K562 (cell line): ENCODE results near the gene DOK3. TPM values are rescaled to one million over a fixed set of nuclear protein-coding genes. Genes with fewer than 3 reads are reported as not detected.

Experiments
- AFF4 ChIP-seq: sonication (generic); formaldehyde crosslinking; IDR thresholded peaks from 2 replicates; pipeline ENCODE4 v1.8.0; 2023; ENCODE audit warnings: mild to moderate bottlenecking, missing genetic modification reagents
- ARID1B ChIP-seq: fragments of 450-650 bp; IDR thresholded peaks from 2 replicates; pipeline ENCODE4 v1.6.1; 2016; ENCODE audit warnings: antibody characterized with exemption, mild to moderate bottlenecking, inconsistent platforms
- CREB5 ChIP-seq: fragments of 250-450 bp; sonication (Bioruptor Pico); IDR thresholded peaks from 2 replicates; pipeline ENCODE4 v1.5.0; 2020; ENCODE audit warnings: mild to moderate bottlenecking
- CREM ChIP-seq: IDR thresholded peaks from 2 replicates; pipeline ENCODE4 v1.6.1; 2014; ENCODE audit warnings: antibody characterized with exemption, low read depth
- CXXC5 ChIP-seq: fragments of 250-450 bp; sonication (Bioruptor Pico); IDR thresholded peaks from 2 replicates; pipeline ENCODE4 v1.8.0; 2022; ENCODE audit warnings: inconsistent platforms, mild to moderate bottlenecking, moderate library complexity
- ETV1 ChIP-seq: fragments of 450-650 bp; conservative IDR thresholded peaks from 2 replicates; pipeline ENCODE4 v1.6.1; 2016; ENCODE audit warnings: missing genetic modification characterization, control low read depth, low read depth, missing compliant biosample characterization
- HDAC3 ChIP-seq: fragments of 450-650 bp; IDR thresholded peaks from 2 replicates; pipeline ENCODE4 v1.6.1; 2018; ENCODE audit warnings: borderline replicate concordance, mild to moderate bottlenecking, moderate library complexity; ENCODE audit not compliant: partially characterized antibody
- ILF3 ChIP-seq: fragments of 450-650 bp; IDR thresholded peaks from 2 replicates; pipeline ENCODE4 v1.6.1; 2018; ENCODE audit warnings: antibody characterized with exemption, mild to moderate bottlenecking, moderate library complexity, borderline replicate concordance
- MTA3 ChIP-seq: fragments of 450-650 bp; formaldehyde crosslinking; IDR thresholded peaks from 2 replicates; pipeline ENCODE4 v1.6.1; 2017; ENCODE audit warnings: mild to moderate bottlenecking, borderline replicate concordance
- RHOXF2B ChIP-seq: fragments of 250-450 bp; sonication (Bioruptor Pico); conservative IDR thresholded peaks from 2 replicates; pipeline ENCODE4 v1.5.1; 2021
- SETDB1 ChIP-seq: IDR thresholded peaks from one replicate; pipeline ENCODE4 v1.6.1; 2012; ENCODE audit warnings: low read length, control low read depth, inconsistent platforms
- SREBF2 ChIP-seq: sonication (generic); formaldehyde crosslinking; IDR thresholded peaks from 2 replicates; pipeline ENCODE4 v1.4.0; 2020; ENCODE audit warnings: mild to moderate bottlenecking, missing genetic modification reagents
- SRSF7 ChIP-seq: fragments of 200-400 bp; formaldehyde crosslinking; optimal IDR thresholded peaks from 2 replicates; pipeline ENCODE3; 2017; ENCODE audit warnings: mild to moderate bottlenecking, low read depth, low read length
- TAF1 ChIP-seq: IDR thresholded peaks from 2 replicates; pipeline ENCODE4 v1.6.1; 2011; ENCODE audit warnings: mild to moderate bottlenecking, low read length, moderate library complexity; ENCODE audit not compliant: insufficient read depth, control insufficient read depth, severe bottlenecking; ENCODE audit errors: extremely low read depth
- TFAP4 ChIP-seq: sonication (generic); formaldehyde crosslinking; IDR thresholded peaks from 2 replicates; pipeline ENCODE4 v1.8.0; 2022; ENCODE audit warnings: missing genetic modification reagents, mild to moderate bottlenecking, moderate library complexity, borderline replicate concordance
- UBTF ChIP-seq, 2 experiments: IDR thresholded peaks; 2 replicates each; pipeline ENCODE4 v1.6.1; 2012; ENCODE audit warnings: improper control_type of control experiment in 2 of 2, low read depth in 2 of 2, low read length in 2 of 2, borderline replicate concordance in 1 of 2
- ZEB2 ChIP-seq: fragments of 450-650 bp; IDR thresholded peaks from 2 replicates; pipeline ENCODE4 v1.6.1; 2016
- ZFP36 ChIP-seq: fragments of 150-350 bp; IDR thresholded peaks from 2 replicates; pipeline ENCODE4 v1.6.1; 2018; ENCODE audit warnings: low read length, low read depth; ENCODE audit not compliant: partially characterized antibody
- ZNF696 ChIP-seq: fragments of 250-450 bp; sonication (Bioruptor Pico); conservative IDR thresholded peaks from 2 replicates; pipeline ENCODE4 v1.4.0; 2020; ENCODE audit warnings: mild to moderate bottlenecking, moderate library complexity
- polyA plus RNA-seq, 8 experiments: library from polyadenylated mRNA; depleted of rRNA in 4 of 8; stranded (reverse) in 5 of 8; unstranded in 3 of 8; fragments of >200 nt; fragmentation: Nextera tagmentation in 2 of 8; fragmentation: Illumina TruSeq in 1 of 8; extraction: Ambion mirVana in 2 of 8; extraction: Trizol in 1 of 8; gene quantifications; 2 replicates each; pipeline versions ENCODE4 v1.2.1 to v1.2.3, GENCODE V29; 2011 to 2014; ENCODE audit warnings: inconsistent platforms in 1 of 8, missing spikeins in 1 of 8
- total RNA-seq, 7 experiments: library from RNA; depleted of rRNA in 6 of 7; stranded (reverse); fragments of >200 nt in 6 of 7; fragmentation: Illumina TruSeq in 2 of 7; extraction: Trizol in 2 of 7; gene quantifications; 2 replicates each; pipeline versions ENCODE4 v1.2.1 to v1.2.3, GENCODE V29; 2011 to 2021; ENCODE audit warnings: low replicate concordance in 1 of 7

The DOK3 gene
- total and polyA plus RNA-seq, 9 of the 15 experiments (the other 6 are each of a cell fraction or from before 2014, with no cell fraction given), result 1.3 to 23.0 (median 8.0) TPM

- peak; percentile 45 for TF ChIP-seq TFAP4 (CRISPR knock-in tag)
- TF ChIP-seq RHOXF2B, result no peak
- peak; percentile 48; the same call in 1 of the 2 replicates for TF ChIP-seq ARID1B
- no peak for TF ChIP-seq UBTF (IDR thresholded peaks at IDR 0.05; ENCODE audit: borderline replicate concordance in 1 of 2, low read depth in 2 of 2, low read length in 2 of 2)
- no peak for TF ChIP-seq ZFP36
- TF ChIP-seq TAF1, result no peak
- no peak for TF ChIP-seq HDAC3
- TF ChIP-seq MTA3, result no peak
- TF ChIP-seq SREBF2, result no peak
- TF ChIP-seq SRSF7, result no peak
- no peak for TF ChIP-seq ZEB2
- no peak for TF ChIP-seq ILF3
- TF ChIP-seq CREM, result no peak
- TF ChIP-seq ZNF696, result no peak
- 0 out of 2 replicates have a peak, but pooled peaks have one; percentile 42 for TF ChIP-seq CREB5 (CRISPR knock-in tag)
- no peak for TF ChIP-seq SETDB1
- peak; percentile 72 for TF ChIP-seq CXXC5 (CRISPR knock-in tag)
- TF ChIP-seq ETV1 (tag), result peak; percentile 69
- no peak for TF ChIP-seq AFF4 (CRISPR knock-in tag)
These were observed 30.6 kb downstream of the DOK3 start (continued) for GRCh38 chr5:177478711-177479646.
